K562 (cell line): ENCODE results near the gene IFI30. TPM values are rescaled to one million over a fixed set of nuclear protein-coding genes. Genes with fewer than 3 reads are reported as not detected.

Experiments
- AFF1 ChIP-seq, 2 experiments: fragments of 450-650 bp; IDR thresholded peaks; 2 replicates each; pipeline ENCODE4 v1.6.1; 2018; ENCODE audit warnings: mild to moderate bottlenecking in 2 of 2, low read depth in 1 of 2; ENCODE audit not compliant: partially characterized antibody in 2 of 2
- CTBP1 ChIP-seq: fragments of 450-650 bp; IDR thresholded peaks from 2 replicates; pipeline ENCODE4 v1.6.1; 2016; ENCODE audit warnings: borderline replicate concordance
- ELF1 ChIP-seq: fragments of 200-800 bp; sonication (Bioruptor generic); IDR thresholded peaks from 2 replicates; pipeline ENCODE4 v1.6.1; 2016; ENCODE audit warnings: missing genetic modification characterization, missing compliant biosample characterization
- FOXM1 ChIP-seq, 2 experiments: fragments of 450-650 bp in 1 of 2; sonication (generic) in 1 of 2; formaldehyde crosslinking in 1 of 2; IDR thresholded peaks; 2 replicates each; pipeline versions ENCODE4 v1.6.1 to v1.9.0; 2017 to 2022; ENCODE audit warnings: low read depth in 2 of 2, mild to moderate bottlenecking in 2 of 2, missing genetic modification reagents in 1 of 2, moderate library complexity in 1 of 2
- GMEB1 ChIP-seq: fragments of 250-450 bp; sonication (Bioruptor Pico); IDR thresholded peaks from 2 replicates; pipeline ENCODE4 v1.4.0; 2020; ENCODE audit warnings: mild to moderate bottlenecking
- HDGF ChIP-seq: fragments of 450-650 bp; IDR thresholded peaks from 2 replicates; pipeline ENCODE4 v1.6.1; 2016
- LCOR ChIP-seq: sonication (generic); formaldehyde crosslinking; IDR thresholded peaks from 2 replicates; pipeline ENCODE4 v1.8.0; 2022; ENCODE audit warnings: mild to moderate bottlenecking, missing genetic modification reagents
- NKRF ChIP-seq: fragments of 450-650 bp; IDR thresholded peaks from 2 replicates; pipeline ENCODE4 v1.6.1; 2016; ENCODE audit warnings: borderline replicate concordance
- RBBP5 ChIP-seq: fragments of 200-600 bp; sonication (generic); IDR thresholded peaks from 2 replicates; pipeline ENCODE4 v1.6.1; 2012; ENCODE audit warnings: borderline replicate concordance, mild to moderate bottlenecking, low read length, control low read depth, inconsistent platforms; ENCODE audit not compliant: insufficient read depth, poor library complexity, severe bottlenecking
- RBFOX2 ChIP-seq: fragments of 200-400 bp; formaldehyde crosslinking; IDR thresholded peaks from 2 replicates; pipeline ENCODE4 v1.6.1; 2017; ENCODE audit warnings: low read depth, mild to moderate bottlenecking, low read length, moderate library complexity
- RFX1 ChIP-seq: fragments of 450-650 bp; IDR thresholded peaks from 2 replicates; pipeline ENCODE4 v1.6.1; 2016; ENCODE audit warnings: mild to moderate bottlenecking, moderate library complexity
- TCFL5 ChIP-seq: fragments of 250-450 bp; sonication (Bioruptor Pico); conservative IDR thresholded peaks from 2 replicates; pipeline ENCODE4 v1.6.1; 2021; ENCODE audit warnings: mild to moderate bottlenecking, moderate library complexity, matching md5 sums
- XRCC3 ChIP-seq: fragments of 450-650 bp; IDR thresholded peaks from 2 replicates; pipeline ENCODE4 v1.6.1; 2017; ENCODE audit warnings: mild to moderate bottlenecking, moderate library complexity
- ZBTB17 ChIP-seq: fragments of 450-650 bp; formaldehyde crosslinking; IDR thresholded peaks from 2 replicates; pipeline ENCODE4 v1.4.0; 2020; ENCODE audit warnings: mild to moderate bottlenecking
- ZBTB49 ChIP-seq: sonication (generic); formaldehyde crosslinking; IDR thresholded peaks from 2 replicates; pipeline ENCODE4 v1.8.0; 2022; ENCODE audit warnings: missing genetic modification reagents, mild to moderate bottlenecking, borderline replicate concordance
- ZNF583 ChIP-seq: fragments of 250-450 bp; sonication (Bioruptor Pico); IDR thresholded peaks from 2 replicates; pipeline ENCODE4 v1.4.0; 2020
- polyA plus RNA-seq, 8 experiments: library from polyadenylated mRNA; depleted of rRNA in 4 of 8; stranded (reverse) in 5 of 8; unstranded in 3 of 8; fragments of >200 nt; fragmentation: Nextera tagmentation in 2 of 8; fragmentation: Illumina TruSeq in 1 of 8; extraction: Ambion mirVana in 2 of 8; extraction: Trizol in 1 of 8; gene quantifications; 2 replicates each; pipeline versions ENCODE4 v1.2.1 to v1.2.3, GENCODE V29; 2011 to 2014; ENCODE audit warnings: inconsistent platforms in 1 of 8, missing spikeins in 1 of 8
- total RNA-seq, 7 experiments: library from RNA; depleted of rRNA in 6 of 7; stranded (reverse); fragments of >200 nt in 6 of 7; fragmentation: Illumina TruSeq in 2 of 7; extraction: Trizol in 2 of 7; gene quantifications; 2 replicates each; pipeline versions ENCODE4 v1.2.1 to v1.2.3, GENCODE V29; 2011 to 2021; ENCODE audit warnings: low replicate concordance in 1 of 7

Gene IFI30
- total and polyA plus RNA-seq, 9 of the 15 experiments (the other 6 are each of a cell fraction or from before 2014, with no cell fraction given), result 63.7 to 430 (median 109) TPM

- no peak for TF ChIP-seq NKRF
- peak; percentile 79 for TF ChIP-seq RBFOX2
- TF ChIP-seq FOXM1 (IDR thresholded peaks at IDR 0.05; ENCODE audit: low read depth), result no peak
- TF ChIP-seq FOXM1 (CRISPR knock-in tag; IDR thresholded peaks at IDR 0.05; ENCODE audit: low read depth), result no peak; the same call in 1 of the 2 replicates
- TF ChIP-seq ZBTB49 (CRISPR knock-in tag), result no peak
- no peak; the same call in 1 of the 2 replicates for TF ChIP-seq ELF1 (tag)
- peak; percentile 48 for TF ChIP-seq RBBP5
- no peak for TF ChIP-seq ZNF583 (CRISPR knock-in tag)
- TF ChIP-seq HDGF, result no peak
- no peak for TF ChIP-seq TCFL5
- no peak for TF ChIP-seq AFF1 (IDR thresholded peaks at IDR 0.05; ENCODE audit: low read depth in 1 of 2, partially characterized antibody in 2 of 2)
- TF ChIP-seq RFX1, result no peak
- TF ChIP-seq ZBTB17 (CRISPR knock-in tag), result peak; percentile 14; the same call in 1 of the 2 replicates
- no peak for TF ChIP-seq XRCC3
- peak; percentile 42; the same call in 1 of the 2 replicates for TF ChIP-seq CTBP1
- no peak for TF ChIP-seq LCOR (CRISPR knock-in tag)
- no peak; the same call in 1 of the 2 replicates for TF ChIP-seq GMEB1 (CRISPR knock-in tag)
These were observed 20.6 kb upstream of the IFI30 start, which contains the start of gene PIK3R2 (continued) for GRCh38 chr19:18152817-18153555.
